HG03066 (cell line): ENCODE data around the gene SYNJ1.

Experiments used
- ATAC-seq: cut with Tn5 transposase; IDR thresholded peaks from one replicate; pipeline ENCODE4 v1.9.1; 2021; ENCODE audit warnings: low read depth; ENCODE audit not compliant: unreplicated experiment

Gene SYNJ1

GRCh38 chr21:32584472-32584871 lies 143.3 kb downstream of the SYNJ1 start:
- no peak for ATAC-seq

GRCh38 chr21:32581732-32582131 lies 146.1 kb downstream of the SYNJ1 start:
- ATAC-seq, result no peak

GRCh38 chr21:32580949-32581348 lies 146.9 kb downstream of the SYNJ1 start:
- ATAC-seq, result no peak
